Measurements from ENCODE around the gene MGAT4A.
A peak's percentile ranks its signal among the peaks of the same experiment; 100 is the strongest.
"Not testable (repeated sequence)": the region's sequence is repeated elsewhere in the genome, so short reads cannot be mapped to it uniquely, and the experiment has no call there.

MGAT4A gene

GRCh38 chr2:98702858-98703620 lies 27.9 kb downstream of the MGAT4A start:
- no peak for DNase-seq (ENCODE audit: low read depth)

DNA sequence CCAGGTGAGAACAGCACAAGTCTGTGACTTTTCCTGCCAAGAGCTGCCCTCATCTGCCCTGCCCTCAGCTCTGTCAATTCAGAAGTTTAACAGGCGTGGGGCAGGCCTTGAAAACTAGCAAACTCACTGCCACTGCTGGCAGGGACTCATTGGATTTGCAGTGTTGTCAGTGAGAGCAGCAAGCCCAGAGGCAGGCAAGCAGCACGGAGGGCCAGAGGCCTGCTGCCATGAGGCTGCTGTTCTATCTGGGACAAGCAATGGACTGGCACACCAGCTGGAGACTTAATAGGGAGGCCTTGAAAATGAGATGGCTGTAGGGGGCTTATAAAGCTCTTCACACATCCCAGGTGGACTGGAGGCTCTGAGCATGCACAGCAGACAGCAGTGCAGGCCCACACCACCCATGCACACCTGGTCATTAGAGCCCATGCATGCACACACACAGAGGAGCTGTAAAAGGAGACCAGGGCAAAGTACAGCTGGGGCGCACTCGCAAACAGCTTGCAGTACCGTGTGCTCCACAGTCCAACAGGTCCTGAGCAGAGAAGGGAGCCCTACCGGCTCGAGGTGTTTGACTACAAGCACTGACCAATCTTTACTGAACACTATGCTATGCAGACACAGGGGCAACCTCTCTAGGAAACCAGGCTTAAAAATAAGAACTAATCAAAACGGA lies 28.7 kb downstream of the MGAT4A start:
- no peak for DNase-seq (ENCODE audit: low read depth)

- peak; percentile 27 for DNase-seq (ENCODE audit: low read depth)
Observed at GRCh38 chr2:98701230-98701629, 29.7 kb downstream of the MGAT4A start.

DNA sequence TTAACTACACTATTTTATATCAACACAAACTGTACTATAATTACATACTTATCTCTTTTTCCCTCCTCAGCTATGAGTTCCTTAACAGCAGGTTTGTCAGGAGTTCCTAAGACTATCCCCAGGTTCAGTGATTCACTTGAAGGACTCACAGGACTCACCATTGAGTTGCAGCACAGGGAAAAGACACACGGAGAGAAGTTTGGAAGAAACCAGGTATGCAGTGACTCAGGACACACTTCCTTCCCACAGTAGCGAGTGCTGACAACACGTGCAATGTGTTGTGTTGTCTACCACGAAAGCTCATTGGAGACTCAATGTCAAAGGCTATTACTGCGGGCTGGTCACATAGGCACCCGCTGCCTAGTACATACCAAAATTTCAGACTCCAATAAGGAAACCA lies 32.0 kb downstream of the MGAT4A start:
- DNase-seq (ENCODE audit: low read depth), result no peak

DNA sequence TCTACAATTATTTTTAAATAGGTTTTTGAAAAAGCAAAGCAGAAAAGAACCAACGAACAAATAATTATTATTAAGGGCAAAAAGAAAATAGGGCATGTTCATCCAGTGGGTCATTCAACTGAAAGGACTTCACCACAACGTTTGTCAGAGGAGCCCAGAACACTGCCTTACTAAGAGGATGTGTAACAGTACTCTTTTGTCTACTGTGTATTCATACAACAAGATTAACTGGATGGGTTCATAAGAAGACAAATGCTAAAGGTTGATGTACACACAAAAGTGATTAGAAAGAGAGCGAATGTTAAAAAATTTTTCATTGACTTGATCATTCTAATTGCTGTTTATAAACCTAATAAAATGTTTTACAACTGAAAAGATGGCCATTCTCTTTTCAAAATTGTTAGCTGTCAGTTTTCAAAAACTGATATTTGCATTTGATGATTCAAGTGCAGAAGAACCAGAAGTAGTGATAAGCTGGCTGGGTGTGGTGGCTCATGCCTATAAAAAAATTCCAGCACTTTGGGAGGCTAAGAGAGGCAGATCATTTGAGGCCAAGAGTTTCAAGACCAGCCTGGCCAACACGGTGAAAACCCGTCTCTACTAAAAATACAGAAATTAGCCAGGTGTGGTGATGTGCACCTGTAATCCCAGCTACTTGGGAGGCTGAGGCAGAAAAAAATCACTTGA lies 33.1 kb downstream of the MGAT4A start:
- no peak for DNase-seq (ENCODE audit: low read depth)

DNA sequence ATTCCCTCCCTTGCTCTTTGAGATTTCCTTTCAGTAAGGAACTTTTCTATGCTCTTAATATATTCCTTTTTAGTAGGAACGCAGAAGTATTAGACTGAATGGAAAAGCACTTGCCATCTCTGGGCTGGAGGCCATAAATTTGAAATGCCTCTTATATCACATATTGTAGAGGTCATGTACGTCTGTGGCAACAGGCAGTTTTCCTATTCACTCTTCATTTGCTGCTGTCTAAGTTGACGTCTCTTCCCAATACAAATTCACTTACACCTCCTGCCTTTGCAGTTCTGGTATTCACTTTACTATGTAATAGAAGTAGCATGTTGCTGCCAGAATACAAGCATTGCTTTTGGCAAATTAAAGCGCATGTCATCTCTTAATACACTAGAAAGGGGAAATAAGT lies 34.7 kb downstream of the MGAT4A start:
- DNase-seq (ENCODE audit: low read depth), result no peak

- DNase-seq (ENCODE audit: low read depth), result no peak
Observed at GRCh38 chr2:98695255-98695654, 35.7 kb downstream of the MGAT4A start.

DNA sequence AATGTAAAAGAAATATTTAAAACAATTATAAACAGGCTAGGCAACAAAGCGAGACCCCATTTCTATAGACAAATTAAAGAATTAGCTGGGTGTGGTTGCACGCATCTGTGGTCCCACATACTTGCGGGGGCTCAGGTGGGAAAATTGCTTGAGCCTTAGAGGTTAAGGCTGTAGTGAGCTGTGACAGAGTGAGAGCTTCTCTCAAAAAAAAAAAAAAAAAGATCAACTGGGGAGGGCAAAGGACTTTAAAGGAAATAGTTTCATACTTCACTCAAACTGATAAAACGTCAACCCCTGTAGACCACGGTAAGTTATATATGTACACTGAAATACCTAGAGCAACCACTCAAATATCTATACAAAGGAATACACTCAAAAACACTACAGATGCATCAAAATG lies 37.5 kb downstream of the MGAT4A start:
- DNase-seq (ENCODE audit: low read depth), result no peak

- DNase-seq (ENCODE audit: low read depth), result no peak
Observed at GRCh38 chr2:98692090-98693054, 38.6 kb downstream of the MGAT4A start.

DNA sequence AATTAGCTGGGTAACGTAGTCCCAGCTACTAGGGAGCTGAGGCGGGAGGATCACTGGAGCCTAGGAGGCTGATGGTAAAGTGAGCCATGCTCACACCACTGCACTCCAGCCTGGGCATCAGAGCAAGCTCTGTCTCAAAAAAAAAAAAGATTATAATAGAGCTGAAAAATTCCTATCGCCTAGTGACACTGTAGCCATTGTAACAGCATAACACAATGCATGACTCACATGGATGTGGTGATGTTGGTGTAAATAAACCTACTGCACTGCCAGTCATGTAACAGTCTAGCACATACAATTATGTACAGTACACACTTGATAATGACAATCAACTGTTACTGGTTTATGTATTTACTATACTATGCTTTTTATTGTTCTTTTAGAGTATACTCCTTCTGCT lies 39.6 kb downstream of the MGAT4A start:
- no peak for DNase-seq (ENCODE audit: low read depth)

- DNase-seq (ENCODE audit: low read depth), result no peak
Observed at GRCh38 chr2:98685930-98686887, 44.7 kb downstream of the MGAT4A start.

DNA sequence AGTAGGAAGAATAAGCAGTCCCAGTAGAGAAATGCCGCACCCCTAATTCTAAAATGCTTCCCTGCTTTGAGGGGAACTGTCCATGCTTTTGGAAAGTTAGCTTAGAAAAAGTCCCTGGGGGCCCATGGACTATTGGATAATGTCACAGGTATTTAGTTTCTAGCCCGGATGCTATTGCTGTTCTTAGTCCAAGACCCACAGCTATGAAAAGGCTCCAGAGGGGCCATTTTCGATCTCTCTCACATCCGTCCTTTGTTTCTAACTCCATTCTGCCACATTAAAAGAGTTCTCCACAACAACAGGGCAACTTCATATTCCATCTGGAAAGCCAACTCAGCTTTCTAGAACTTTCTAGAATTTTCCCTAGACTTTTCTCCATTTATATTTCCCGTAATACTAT lies 47.2 kb downstream of the MGAT4A start:
- DNase-seq (ENCODE audit: low read depth), result no peak

- no peak for DNase-seq (ENCODE audit: low read depth)
Observed at GRCh38 chr2:98676742-98677141, 54.2 kb downstream of the MGAT4A start.

DNA sequence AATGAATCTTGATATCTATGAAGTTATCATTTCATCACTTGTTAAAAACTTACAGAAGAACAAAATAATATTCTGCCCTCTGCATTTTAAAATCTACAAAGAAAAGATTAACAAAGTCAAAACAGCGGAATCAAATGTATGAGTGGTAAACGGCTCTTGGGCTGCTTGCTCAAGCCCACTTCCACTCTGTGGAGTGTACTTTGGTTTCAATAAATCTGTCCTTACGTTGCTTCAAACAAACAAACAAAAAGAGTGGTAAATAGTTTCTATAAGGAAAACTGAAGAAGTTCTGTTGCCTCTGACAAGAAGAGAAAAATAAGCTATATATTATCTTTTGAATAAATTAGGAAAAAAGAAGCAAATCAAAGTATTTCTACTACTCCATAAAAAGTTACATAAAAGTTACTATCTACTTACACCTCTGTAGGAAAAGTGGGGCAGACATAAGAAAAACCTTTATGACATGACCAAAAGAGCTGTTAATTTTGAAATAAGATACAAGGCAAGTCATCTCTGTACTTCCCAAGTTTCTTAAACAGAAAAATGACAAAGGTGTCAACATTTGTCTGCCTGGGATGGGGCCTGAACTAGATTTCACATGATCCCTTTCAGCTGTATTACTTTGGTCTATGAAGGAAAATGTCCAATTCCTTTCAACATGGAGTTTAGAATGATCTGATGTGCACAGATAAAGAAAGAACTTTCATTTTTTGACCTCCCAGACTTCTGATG lies 56.5 kb downstream of the MGAT4A start:
- no peak for DNase-seq (ENCODE audit: low read depth)

GRCh38 chr2:98669675-98670074 lies 61.3 kb downstream of the MGAT4A start:
- no peak for DNase-seq (ENCODE audit: low read depth)

- DNase-seq (ENCODE audit: low read depth), result no peak
Observed at GRCh38 chr2:98665677-98666076, 65.3 kb downstream of the MGAT4A start.

- DNase-seq (ENCODE audit: low read depth), result no peak
Observed at GRCh38 chr2:98664323-98664722, 66.6 kb downstream of the MGAT4A start.

DNA sequence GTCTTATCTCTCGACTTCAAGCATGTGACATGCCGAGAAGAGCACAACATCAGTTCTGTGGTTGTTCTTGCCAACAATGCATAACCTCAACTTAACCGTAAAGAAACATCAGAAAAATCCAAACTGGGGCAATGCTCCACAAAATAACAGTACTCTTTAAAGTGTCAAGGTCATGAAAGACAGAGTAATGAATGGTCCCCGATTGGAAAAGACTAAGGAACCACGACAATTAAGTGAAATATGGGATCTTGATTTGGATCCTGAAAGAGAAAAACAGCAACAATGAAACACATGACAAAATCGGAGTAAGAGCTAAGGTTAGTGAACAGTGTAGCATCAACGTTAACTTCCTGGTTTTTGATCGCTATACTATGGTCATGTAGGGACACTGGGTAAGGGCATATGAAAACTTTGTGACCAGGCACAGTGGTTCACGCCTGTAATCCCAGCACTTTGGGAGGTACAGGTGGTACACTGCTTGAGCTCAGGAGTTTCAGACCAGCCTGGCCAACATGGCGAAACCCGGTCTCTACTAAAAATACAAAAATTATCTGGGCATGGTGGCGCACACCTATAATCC lies 67.3 kb downstream of the MGAT4A start:
- DNase-seq (ENCODE audit: low read depth), result no peak

GRCh38 chr2:98659491-98659840 lies 71.5 kb downstream of the MGAT4A start:
- DNase-seq (ENCODE audit: low read depth), result not testable (repeated sequence)

Measured in stromal cell of bone marrow (primary cell).